ENCODE results near the gene C2orf68.
"Not testable (repeated sequence)": the region's sequence is repeated elsewhere in the genome, so short reads cannot be mapped to it uniquely, and the experiment has no call there.

Gene C2orf68

GRCh38 chr2:85599468-85600234, 12.2 kb downstream of the C2orf68 start:
- no peak for DNase-seq (ENCODE audit: low read depth in 2 of 3, low spot score in 1 of 3)

DNA sequence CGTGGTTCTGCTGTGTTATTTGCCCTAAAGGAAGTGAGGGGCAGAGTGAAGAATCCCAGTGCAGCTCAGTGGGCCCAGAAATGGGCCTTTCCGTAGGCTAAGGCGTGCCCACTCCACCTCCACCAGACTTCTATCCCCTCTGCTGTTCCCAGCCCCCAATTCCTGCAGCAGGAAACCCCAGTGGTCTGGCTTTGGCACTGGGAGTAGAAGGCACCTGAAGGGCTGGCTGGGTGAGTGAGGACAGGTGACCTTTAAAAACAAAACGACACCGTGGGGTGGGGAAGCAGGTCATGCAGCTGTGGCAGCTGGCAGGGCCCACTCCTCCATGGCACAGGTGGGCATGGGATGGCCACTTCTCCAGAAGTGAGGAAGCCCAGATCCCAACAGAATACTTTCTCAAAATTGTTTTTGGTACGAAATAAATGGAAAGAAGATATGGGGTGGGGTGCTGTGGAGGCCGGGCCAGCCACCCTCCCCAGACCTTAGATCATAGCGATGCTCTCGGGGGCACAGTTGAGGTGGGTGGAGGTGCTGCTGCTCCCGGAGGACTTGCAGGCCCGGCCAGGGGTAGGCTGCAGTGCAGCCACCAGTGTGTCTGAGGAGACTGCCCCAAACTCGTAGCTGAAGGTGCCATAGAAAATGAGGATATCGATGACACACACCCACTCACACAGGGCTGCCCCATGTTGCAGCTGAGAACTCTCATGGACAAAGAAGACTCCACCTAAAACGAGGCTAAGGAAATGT, 13.1 kb downstream of the C2orf68 start:
- no peak for DNase-seq (ENCODE audit: low read depth in 2 of 3, low spot score in 1 of 3)

DNA sequence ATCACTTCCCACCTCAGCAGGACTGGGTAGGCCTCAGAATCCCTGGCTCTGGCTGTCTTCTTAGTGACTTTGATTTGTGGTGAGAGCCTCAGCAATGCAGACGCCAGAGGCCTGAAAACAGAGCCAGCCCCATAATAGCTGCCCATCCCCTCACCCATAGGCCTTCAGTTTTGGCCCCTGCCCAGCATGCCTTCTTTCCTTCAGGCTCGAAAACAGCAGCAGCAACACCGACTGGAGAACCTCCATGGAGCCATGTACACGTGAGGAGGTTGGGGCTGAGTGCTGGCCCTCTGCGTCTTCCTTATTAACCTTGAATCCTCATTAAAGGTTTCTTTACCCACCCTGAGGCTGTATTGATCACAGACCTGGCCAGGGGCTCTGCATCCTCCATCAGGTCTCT, 14.6 kb downstream of the C2orf68 start:
- no peak for DNase-seq (ENCODE audit: low read depth in 2 of 3, low spot score in 1 of 3)

DNA sequence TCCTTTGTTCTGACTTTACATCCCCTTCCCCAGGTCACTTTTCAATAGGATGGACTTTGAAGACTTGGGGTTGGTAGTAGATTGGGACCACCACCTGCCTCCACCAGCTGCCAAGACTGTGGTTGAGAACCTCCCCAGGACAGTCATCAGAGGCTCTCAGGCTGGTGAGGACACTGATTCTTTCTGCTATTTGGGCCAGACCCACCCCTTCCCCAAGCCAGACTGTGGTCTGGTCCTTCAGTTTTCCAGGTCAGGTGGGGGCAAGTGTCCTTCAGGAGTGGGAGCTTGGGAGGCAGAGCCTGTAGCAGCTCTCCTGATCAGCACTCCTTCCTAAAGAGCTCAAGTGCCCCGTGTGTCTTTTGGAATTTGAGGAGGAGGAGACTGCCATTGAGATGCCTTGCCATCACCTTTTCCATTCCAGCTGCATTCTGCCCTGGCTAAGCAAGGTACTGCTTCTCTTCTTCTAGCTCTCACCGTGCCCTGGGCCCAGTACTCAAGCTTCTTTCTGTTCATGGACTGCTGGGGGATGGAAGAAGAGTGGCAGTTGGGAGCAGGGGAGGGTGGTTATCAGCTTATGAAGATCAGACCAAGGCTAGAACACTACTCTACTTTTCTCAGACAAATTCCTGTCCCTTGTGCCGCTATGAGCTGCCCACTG, 15.3 kb downstream of the C2orf68 start:
- no peak for DNase-seq (ENCODE audit: low read depth in 2 of 3, low spot score in 1 of 3)

DNA sequence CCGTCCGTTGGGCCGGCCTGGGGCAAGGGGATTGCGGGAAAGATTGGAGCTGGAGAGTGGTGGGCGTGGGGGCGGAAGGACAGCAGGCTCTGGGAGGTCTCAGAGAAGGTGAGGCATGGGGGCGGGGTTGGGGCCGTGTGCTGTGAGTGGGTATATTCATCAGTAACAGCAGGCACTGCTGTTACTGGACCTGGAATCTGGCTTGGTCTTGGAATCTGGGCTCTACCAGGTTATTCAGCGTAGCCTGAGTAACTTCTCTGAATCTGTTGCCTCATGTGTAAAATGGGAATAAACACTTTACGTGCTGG, 15.9 kb downstream of the C2orf68 start:
- DNase-seq (ENCODE audit: low read depth in 2 of 3, low spot score in 1 of 3): no peak

DNA sequence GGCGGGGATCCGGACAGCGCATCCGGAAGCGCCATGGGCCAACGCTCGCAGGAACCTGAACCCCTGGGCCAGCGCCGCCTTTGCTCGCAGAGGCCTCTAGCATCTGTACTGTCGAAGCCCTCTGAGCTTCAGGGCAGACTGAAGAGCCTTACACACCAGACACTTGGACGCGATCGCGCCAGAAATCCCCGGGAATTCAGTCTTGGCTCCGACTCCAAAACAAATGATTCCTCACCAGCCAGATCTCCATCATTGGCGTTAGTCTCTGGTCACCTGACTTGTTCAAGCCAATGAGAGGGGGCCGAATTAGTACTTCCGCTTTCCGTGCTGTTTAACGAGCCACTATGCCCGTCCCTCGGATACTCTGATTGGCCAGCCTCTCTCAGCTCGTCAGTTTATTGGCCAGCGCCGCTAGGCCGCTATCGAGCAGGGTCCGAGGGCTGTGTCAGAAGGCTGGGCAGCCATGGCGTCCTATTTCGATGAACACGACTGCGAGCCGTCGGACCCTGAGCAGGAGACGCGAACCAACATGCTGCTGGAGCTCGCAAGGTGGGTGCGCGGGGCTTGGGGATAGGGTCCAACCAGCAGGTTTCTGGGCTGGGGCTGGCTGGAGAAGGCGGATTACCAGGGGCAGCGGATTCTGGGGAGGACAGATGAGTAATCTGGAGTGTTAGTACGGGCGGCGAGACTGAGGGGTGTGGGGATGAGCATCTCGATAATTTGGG, 16.4 kb downstream of the C2orf68 start, which contains the start of gene RNF181:
TSS of gene RNF181 (plus strand) at position 445 of the 725 bp plus-strand sequence. CDS start at position 464, 19 bp downstream.
- peak; percentile 84 to 86 (median 85) for DNase-seq (ENCODE audit: low read depth in 2 of 3, low spot score in 1 of 3)

DNA sequence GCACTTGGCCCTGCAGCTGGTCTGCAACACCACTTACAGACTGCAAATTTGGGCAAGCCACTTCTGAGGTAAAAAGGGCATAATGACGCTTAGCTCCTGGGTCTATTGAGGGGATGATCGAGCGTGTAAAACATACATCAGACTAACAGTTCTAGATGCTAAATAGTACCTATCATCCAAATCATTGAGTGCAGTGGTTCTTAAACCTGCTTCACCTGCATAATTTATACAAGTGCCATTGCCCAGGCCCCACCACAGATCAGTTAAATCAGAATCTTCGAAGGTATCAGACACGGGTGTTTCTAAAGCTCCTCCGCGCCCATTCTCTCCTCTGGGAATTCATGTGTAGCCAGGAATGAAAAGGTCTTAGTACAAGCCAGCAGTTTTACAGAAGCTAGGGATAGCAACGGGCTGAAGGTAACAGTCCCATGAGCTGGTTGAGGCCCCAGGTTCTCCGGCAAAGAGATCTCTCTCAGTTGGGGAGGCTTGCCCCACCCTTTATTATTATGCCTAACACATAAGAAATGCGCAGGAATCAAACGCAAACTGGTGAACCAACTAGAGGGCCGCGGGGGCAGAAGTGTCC, 17.1 kb downstream of the C2orf68 start:
- no peak for DNase-seq (ENCODE audit: low read depth in 2 of 3, low spot score in 1 of 3)

DNA sequence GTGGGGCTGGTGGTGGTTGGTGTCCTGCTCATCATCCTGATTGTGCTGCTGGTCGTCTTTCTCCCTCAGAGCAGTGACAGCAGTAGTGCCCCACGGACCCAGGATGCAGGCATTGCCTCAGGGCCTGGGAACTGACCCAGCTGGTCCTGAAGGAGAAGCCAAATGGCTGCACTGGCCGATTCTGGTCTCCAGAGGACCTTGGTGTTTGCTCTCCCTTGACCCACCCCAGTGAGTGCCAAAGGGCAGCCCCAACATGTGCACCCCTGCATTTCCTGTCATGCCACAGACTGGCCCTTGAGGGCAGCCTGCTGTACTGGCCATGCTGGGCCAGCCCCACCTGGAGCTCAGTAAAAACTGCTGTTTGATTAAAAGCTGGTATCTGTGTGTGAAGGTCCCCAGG, 18.8 kb downstream of the C2orf68 start:
- no peak for DNase-seq (ENCODE audit: low read depth in 2 of 3, low spot score in 1 of 3)

- not testable (repeated sequence) for DNase-seq (ENCODE audit: low read depth in 2 of 3, low spot score in 1 of 3)
These were observed 19.6 kb downstream of the C2orf68 start for GRCh38 chr2:85592299-85592698.

- no peak for DNase-seq (ENCODE audit: low read depth in 2 of 3, low spot score in 1 of 3)
These were observed 20.3 kb downstream of the C2orf68 start for GRCh38 chr2:85591563-85591962.

DNA sequence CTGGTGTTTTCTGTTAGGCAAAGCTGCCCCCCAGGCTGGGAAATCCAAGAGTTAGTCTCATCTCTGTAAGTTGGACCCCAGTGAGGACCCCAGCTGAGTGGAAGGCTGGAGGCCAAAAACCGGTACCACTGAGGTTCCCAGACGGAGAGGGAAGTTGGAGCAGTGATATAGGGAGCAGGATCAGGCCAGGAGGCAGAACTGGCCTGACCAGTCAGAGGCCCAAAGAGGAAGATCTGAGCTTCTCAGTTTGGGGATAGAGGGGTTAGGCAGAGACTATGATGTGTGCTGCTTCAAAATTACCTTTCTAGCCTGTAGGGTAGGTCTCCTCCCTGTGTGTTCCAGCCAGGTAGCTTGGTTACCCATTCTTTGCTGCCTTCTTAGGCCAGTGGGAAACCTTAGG, 20.9 kb downstream of the C2orf68 start:
- DNase-seq (ENCODE audit: low read depth in 2 of 3, low spot score in 1 of 3): no peak

- no peak for DNase-seq (ENCODE audit: low read depth in 2 of 3, low spot score in 1 of 3)
These were observed 21.7 kb downstream of the C2orf68 start for GRCh38 chr2:85589982-85590791.

DNA sequence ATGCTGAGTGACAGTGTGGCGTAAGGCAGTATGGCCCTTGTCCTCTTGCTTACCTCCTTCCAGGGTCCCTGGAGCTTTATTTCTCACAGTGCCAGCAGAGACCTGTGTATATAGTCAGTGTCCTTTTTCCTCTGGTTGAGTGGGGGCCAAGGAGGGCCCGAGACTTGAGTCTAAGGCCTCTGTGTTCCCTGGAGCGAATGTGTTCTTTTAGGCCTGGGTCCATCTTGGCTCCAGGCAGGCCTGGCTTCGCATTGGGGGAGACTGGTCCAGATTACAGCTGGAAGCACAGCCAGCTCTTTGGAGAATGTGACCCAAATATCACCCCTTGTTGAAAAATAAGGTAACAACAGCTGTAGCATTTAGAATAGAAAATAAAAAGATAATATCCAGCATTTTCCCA, 22.7 kb downstream of the C2orf68 start:
- DNase-seq (ENCODE audit: low read depth in 2 of 3, low spot score in 1 of 3): no peak

- DNase-seq (ENCODE audit: low read depth in 2 of 3, low spot score in 1 of 3): no peak
These were observed 23.2 kb downstream of the C2orf68 start for GRCh38 chr2:85588645-85589044.

DNA sequence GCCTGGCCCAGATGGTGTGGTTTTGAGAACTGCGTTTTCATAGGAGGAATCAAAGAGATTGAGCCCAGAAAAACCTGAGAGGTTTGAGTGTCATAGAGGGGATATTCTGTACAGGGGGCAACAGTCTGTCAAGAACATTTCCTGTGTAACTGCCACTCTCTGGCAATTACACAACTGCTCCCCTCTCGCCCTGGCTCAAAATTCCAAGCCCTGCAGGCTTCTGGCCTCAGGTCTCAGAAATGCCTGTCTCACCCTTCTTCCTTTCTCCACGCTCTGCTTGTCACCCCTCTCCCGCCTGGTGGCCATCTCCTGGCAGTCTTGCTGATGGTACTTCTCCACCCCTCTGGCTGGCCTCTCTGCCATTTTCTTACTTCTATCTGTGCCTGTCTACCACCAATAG, 23.6 kb downstream of the C2orf68 start:
- no peak for DNase-seq (ENCODE audit: low read depth in 2 of 3, low spot score in 1 of 3)

DNA sequence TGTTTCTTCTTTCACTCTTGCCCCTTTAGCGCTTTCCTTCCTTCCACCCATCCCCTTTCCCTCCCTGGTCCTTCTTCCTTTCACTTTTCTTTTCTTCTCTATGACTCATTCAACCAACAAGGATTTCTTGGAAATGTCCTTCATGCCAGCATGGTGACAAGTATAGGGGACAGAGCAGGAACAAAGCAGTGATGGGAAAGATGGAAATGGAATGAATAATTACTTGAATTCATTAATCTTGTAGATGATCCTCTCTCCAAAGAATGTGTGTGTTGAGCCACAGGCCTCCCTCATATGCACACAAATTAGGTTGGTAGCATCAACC, 26.1 kb downstream of the C2orf68 start:
- DNase-seq (ENCODE audit: low read depth in 2 of 3, low spot score in 1 of 3): no peak

DNA sequence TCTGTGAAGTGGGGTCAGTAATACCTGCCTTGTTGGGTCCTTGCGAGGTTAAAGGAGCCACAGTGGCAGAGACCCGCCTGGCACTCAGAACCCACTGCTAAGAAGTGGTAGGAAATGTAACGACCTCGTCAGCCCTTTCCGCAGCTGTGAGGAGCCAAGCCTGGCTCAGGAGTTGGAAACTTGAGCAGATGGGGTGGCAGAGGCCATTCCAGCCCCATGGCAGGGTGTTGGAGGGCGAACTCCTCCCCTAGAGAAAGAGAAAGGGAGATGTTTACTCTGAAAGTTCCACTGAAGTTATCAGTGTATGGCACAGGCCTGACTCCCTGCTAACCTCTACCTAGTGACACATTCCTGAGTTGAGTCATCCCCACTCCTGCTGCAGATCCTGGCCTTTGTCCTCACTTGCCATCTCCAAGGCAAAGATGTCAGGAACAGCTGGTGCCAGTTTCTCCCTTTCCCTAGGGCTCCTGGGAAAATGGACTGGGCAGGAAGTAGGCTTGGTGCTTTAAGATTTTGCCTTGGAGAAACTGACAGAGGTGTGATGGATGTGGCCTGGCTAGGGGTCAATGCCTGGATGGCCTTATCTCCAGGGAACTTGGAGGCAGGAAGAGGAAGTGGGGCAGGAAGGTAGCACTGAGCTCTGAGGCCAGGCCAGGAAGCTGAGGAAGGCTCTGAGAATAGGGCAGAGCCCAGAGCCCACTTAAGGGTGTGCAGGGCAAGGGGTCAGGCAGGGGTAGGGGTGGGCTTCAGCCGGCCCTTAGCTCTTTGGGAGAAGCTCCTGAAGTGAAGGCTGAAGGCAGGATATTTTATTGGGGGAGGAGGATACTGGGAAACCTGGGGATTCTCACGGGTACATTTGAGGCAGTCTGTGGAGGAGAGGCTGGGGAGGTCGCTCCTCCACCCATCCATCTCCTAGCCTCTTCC, 26.7 kb downstream of the C2orf68 start:
- DNase-seq (ENCODE audit: low read depth in 2 of 3, low spot score in 1 of 3): no peak

DNA sequence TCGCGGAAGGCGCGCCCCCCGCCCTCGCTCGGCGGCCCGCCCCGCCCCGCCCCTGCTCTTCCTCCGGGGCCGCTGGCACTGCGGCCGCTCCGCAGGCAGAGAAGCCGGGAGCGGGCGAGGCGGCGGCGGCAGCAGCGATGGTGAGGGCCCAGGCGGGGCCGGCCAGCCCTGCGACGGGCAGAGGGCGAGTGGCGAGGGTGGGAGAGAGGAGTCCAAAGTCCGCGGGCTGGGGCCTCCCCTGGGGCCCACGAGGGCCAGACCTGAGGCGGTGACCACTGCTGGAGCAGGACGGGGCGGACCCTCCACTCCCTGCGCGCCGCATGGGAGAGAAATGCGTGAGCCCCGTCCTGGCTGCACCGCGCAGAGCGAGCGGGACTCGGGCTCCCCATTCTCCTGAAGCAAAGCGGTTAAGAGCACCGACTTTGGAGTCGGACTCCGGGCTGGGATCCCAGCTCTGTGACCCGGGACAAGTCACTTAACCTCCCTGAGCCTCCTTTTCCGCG, 27.5 kb downstream of the C2orf68 start, which contains the start of gene VAMP5:
TSS of gene VAMP5 (plus strand) at position 78 of the 503 bp plus-strand sequence. CDS start at position 138, 60 bp downstream.
- DNase-seq (ENCODE audit: low read depth in 2 of 3, low spot score in 1 of 3): no peak
